K562 (cell line): ENCODE data around the gene CCDC85C. TPM values are rescaled to one million over a fixed set of nuclear protein-coding genes. Genes with fewer than 3 reads are reported as not detected.

Source experiments
- ATAC-seq: fragments of 200-7000 bp; cut with Tn5 transposase; 3 replicates; pipeline ENCODE4 v1.9.1; 2020; ENCODE audit warnings: moderate library complexity
- BruUV-seq: library from RNA; stranded (reverse); fragments of 400-500 nt; replicated peaks from 2 replicates; lab custom pipeline; 2021; lab: Mats Ljungman, UMichigan
- CTCF ChIA-PET: fragments of 300-600 bp; formaldehyde crosslinking; extraction: SDS; loops from one replicate; lab custom pipeline; 2021; ENCODE audit warnings: low intra/inter-chr PET ratio; lab: Yijun Ruan, JAX
- POLR2A ChIA-PET: fragments of 300-600, 350-650 bp; sonication (Branson Sonifier 250); formaldehyde crosslinking; extraction: SDS; loops from one replicate; lab custom pipeline; 2021; ENCODE audit warnings: antibody characterized with exemption, inconsistent platforms; lab: Yijun Ruan, JAX
- DNase-seq, 4 experiments: peaks; one replicate each; pipeline versions ENCODE4 v3.0.0 to v3.0.0-alpha.2; 2011 to 2018; ENCODE audit warnings: low spot score in 3 of 4, mixed read lengths in 3 of 4; ENCODE audit errors: extremely low read depth in 1 of 4
- FAIRE-seq: peaks from 2 replicates; lab custom pipeline; 2011; peaks lifted over from hg19 to GRCh38; lab: Jason Lieb, UNC
- H2AFZ ChIP-seq: 2 replicates; pipeline ENCODE4 v1.6.0; 2011; ENCODE audit warnings: low read depth, low read length, control low read depth, inconsistent platforms
- H3K27ac ChIP-seq: fragments of 200-600 bp; 3 replicates; pipeline ENCODE4 v1.8.0; 2011; ENCODE audit warnings: low read depth, mild to moderate bottlenecking, control low read depth, inconsistent platforms, low read length, moderate library complexity, mixed read lengths; ENCODE audit errors: extremely low read depth
- H3K27me3 ChIP-seq, 2 experiments: fragments of 300-600 bp in 1 of 2; 2 replicates in 1 of 2; 3 replicates in 1 of 2; pipeline versions ENCODE4 v1.6.0 to v1.8.0; 2011; ENCODE audit warnings: inconsistent platforms in 2 of 2, low read length in 2 of 2, mild to moderate bottlenecking in 1 of 2, mixed read lengths in 1 of 2, moderate library complexity in 1 of 2; ENCODE audit not compliant: control insufficient read depth in 2 of 2, insufficient read depth in 2 of 2
- H3K36me3 ChIP-seq: fragments of 300-600 bp; 3 replicates; pipeline ENCODE4 v1.8.0; 2011; ENCODE audit warnings: mild to moderate bottlenecking, low read length, inconsistent platforms; ENCODE audit not compliant: control insufficient read depth, insufficient read depth
- H3K4me1 ChIP-seq, 2 experiments: fragments of 200-600 bp in 1 of 2; replicated peaks in 1 of 2; 2 replicates in 1 of 2; 3 replicates in 1 of 2; pipeline versions ENCODE4 v1.5.1 to v1.8.0; 2011; ENCODE audit warnings: inconsistent platforms in 2 of 2, low read length in 2 of 2, mild to moderate bottlenecking in 1 of 2, mixed read lengths in 1 of 2, moderate library complexity in 1 of 2; ENCODE audit not compliant: control insufficient read depth in 2 of 2, insufficient read depth in 2 of 2
- H3K4me2 ChIP-seq: 2 replicates; pipeline ENCODE4 v1.6.1; 2011; ENCODE audit warnings: low read length, control low read depth, inconsistent platforms, mixed read lengths; ENCODE audit not compliant: insufficient read depth
- H3K4me3 ChIP-seq: fragments of 200-600 bp; sonication (generic), shearing (Covaris generic); 2 replicates; pipeline ENCODE4 v1.5.1; 2016; ENCODE audit warnings: control low read depth, inconsistent platforms
- H3K79me2 ChIP-seq: fragments of 200-600 bp; 3 replicates; pipeline ENCODE4 v1.8.0; 2011; ENCODE audit warnings: low read length, inconsistent platforms; ENCODE audit not compliant: control insufficient read depth, insufficient read depth
- H3K9ac ChIP-seq, 2 experiments: 2 replicates each; pipeline versions ENCODE4 v1.6.0 to v1.6.1; 2011; ENCODE audit warnings: low read depth in 2 of 2, low read length in 2 of 2, control low read depth in 1 of 2, inconsistent platforms in 1 of 2, mild to moderate bottlenecking in 1 of 2, mixed read lengths in 1 of 2; ENCODE audit not compliant: insufficient read depth in 1 of 2
- H3K9me1 ChIP-seq: one replicate; pipeline ENCODE4 v1.6.0; 2011; ENCODE audit warnings: inconsistent platforms, mild to moderate bottlenecking, low read length, moderate library complexity; ENCODE audit not compliant: control insufficient read depth, insufficient read depth
- H3K9me3 ChIP-seq: replicated peaks from 2 replicates; pipeline ENCODE4 v1.5.1; 2011; ENCODE audit warnings: low read depth, low read length, inconsistent platforms; ENCODE audit not compliant: control insufficient read depth, insufficient read depth
- H4K20me1 ChIP-seq: replicated peaks from 2 replicates; pipeline ENCODE4 v1.6.1; 2011; ENCODE audit warnings: low read length, inconsistent platforms, mixed read lengths; ENCODE audit not compliant: control insufficient read depth, insufficient read depth
- CUX1 ChIP-seq: fragments of 200-800 bp; sonication (Bioruptor generic); IDR thresholded peaks from 2 replicates; pipeline ENCODE4 v1.6.1; 2016; ENCODE audit warnings: missing genetic modification characterization, missing compliant biosample characterization
- ETV1 ChIP-seq: fragments of 450-650 bp; conservative IDR thresholded peaks from 2 replicates; pipeline ENCODE4 v1.6.1; 2016; ENCODE audit warnings: missing genetic modification characterization, control low read depth, low read depth, missing compliant biosample characterization
- FOXK2 ChIP-seq, 2 experiments: fragments of 450-650 bp; IDR thresholded peaks in 1 of 2; conservative IDR thresholded peaks in 1 of 2; 2 replicates each; pipeline ENCODE4 v1.6.1; 2016; ENCODE audit warnings: low read depth in 2 of 2, mild to moderate bottlenecking in 1 of 2
- HLTF ChIP-seq: fragments of 450-650 bp; IDR thresholded peaks from 2 replicates; pipeline ENCODE4 v1.6.1; 2016
- IRF2 ChIP-seq: sonication (generic); formaldehyde crosslinking; IDR thresholded peaks from 2 replicates; pipeline ENCODE4 v1.8.1; 2022; ENCODE audit warnings: mild to moderate bottlenecking, missing genetic modification reagents
- ZBTB12 ChIP-seq: fragments of 250-450 bp; sonication (Bioruptor Pico); IDR thresholded peaks from 2 replicates; pipeline ENCODE4 v1.4.0; 2020
- ZNF124 ChIP-seq: sonication (generic); formaldehyde crosslinking; IDR thresholded peaks from 2 replicates; pipeline ENCODE4 v1.8.1; 2022; ENCODE audit warnings: missing genetic modification reagents
- ZNF75A ChIP-seq: fragments of 450-650 bp; formaldehyde crosslinking; IDR thresholded peaks from 2 replicates; pipeline ENCODE4 v1.4.0; 2020; ENCODE audit warnings: mild to moderate bottlenecking
- WGBS: fragments of 100-300 bp; shearing (Covaris generic); methylation state at CpG from one replicate; pipeline ENCODE4 v1.1.6; 2016; ENCODE audit warnings: low coverage, mixed read lengths; ENCODE audit not compliant: insufficient coverage; ENCODE audit errors: missing lambda C conversion rate; 5-methylcytosine and 5-hydroxymethylcytosine counted together
- in situ Hi-C: fragments of 300-500 bp; cut with MboI; formaldehyde crosslinking; loops from 4 replicates; pipeline ENCODE4 v1.15.0; 2018; ENCODE audit warnings: inconsistent platforms, mixed read lengths
- intact Hi-C: fragments of 100-400 bp; cut with micrococcal nuclease; formaldehyde crosslinking; loops from 2 replicates; pipeline ENCODE4 v1.14.2; 2022
- polyA plus RNA-seq, 8 experiments: library from polyadenylated mRNA; depleted of rRNA in 4 of 8; stranded (reverse) in 5 of 8; unstranded in 3 of 8; fragments of >200 nt; fragmentation: Nextera tagmentation in 2 of 8; fragmentation: Illumina TruSeq in 1 of 8; extraction: Ambion mirVana in 2 of 8; extraction: Trizol in 1 of 8; gene quantifications; 2 replicates each; pipeline versions ENCODE4 v1.2.1 to v1.2.3, GENCODE V29; 2011 to 2014; ENCODE audit warnings: inconsistent platforms in 1 of 8, missing spikeins in 1 of 8
- total RNA-seq, 7 experiments: library from RNA; depleted of rRNA in 6 of 7; stranded (reverse); fragments of >200 nt in 6 of 7; fragmentation: Illumina TruSeq in 2 of 7; extraction: Trizol in 2 of 7; gene quantifications; 2 replicates each; pipeline versions ENCODE4 v1.2.1 to v1.2.3, GENCODE V29; 2011 to 2021; ENCODE audit warnings: low replicate concordance in 1 of 7

CCDC85C gene
- total and polyA plus RNA-seq, 9 of the 15 experiments (the other 6 are each of a cell fraction or from before 2014, with no cell fraction given) = 0.18 to 22.0 (median 6.3) TPM

GRCh38 chr14:99586761-99587459 is 17.1 kb downstream of the CCDC85C start:
- in situ Hi-C loops = no loop called here
- no peak for TF ChIP-seq IRF2 (CRISPR knock-in tag)
- no peak for TF ChIP-seq CUX1 (CRISPR knock-in tag)
- TF ChIP-seq ZNF124 (CRISPR knock-in tag) = no peak
- no peak for TF ChIP-seq ZNF75A (CRISPR knock-in tag)
- no peak for TF ChIP-seq FOXK2 (conservative IDR thresholded peaks at IDR 0.05 in 1 of 2, IDR thresholded peaks at IDR 0.05 in 1 of 2; ENCODE audit: low read depth in 2 of 2)
- TF ChIP-seq HLTF = no peak
- no peak for TF ChIP-seq ZBTB12 (CRISPR knock-in tag)
- no peak for TF ChIP-seq ETV1 (tag)
- ATAC-seq (no peak), FAIRE-seq (no peak), DNase-seq (no peak)
- Histone ChIP-seq H2AFZ (no peak overlapping the region), H3K9me3 (no peaks in the 10 kb centered on the region), H4K20me1 (peaks cover 18% of the 10 kb centered on the region), H3K4me2 (no peak overlapping the region), H3K4me1 (peaks cover 0 to 25% of the 10 kb centered on the region in 2 experiments; a peak in 2 of 5 replicates), H3K9me1 (no peaks in the 10 kb centered on the region), H3K27ac (no peak overlapping the region), H3K27me3 (no peaks in the 10 kb centered on the region), H3K36me3 (no peaks in the 10 kb centered on the region), H3K79me2 (no peaks in the 10 kb centered on the region), H3K9ac (no peak overlapping the region), H3K4me3 (no peak overlapping the region)
- WGBS = 78% methylated on average over 6 of the region's 13 CpGs
- ChIA-PET CTCF (no interaction called here), POLR2A (interaction anchor here (0.7 to 2.3 kb wide), 3 partner anchors 11 to 17 kb away, joined by 3 to 6 read pairs (median 4); partner anchors contain the start of gene CCDC85C)
- intact Hi-C loops = no loop called here
- BruUV-seq = no TSS peak
